Neuronal stem cell (in vitro differentiated cells): Measurements from ENCODE around the gene CCDC27.

ENCODE experiments used
- DNase-seq: peaks from one replicate; pipeline ENCODE4 v3.0.0-alpha.2; 2013; ENCODE audit warnings: low spot score
- H2AFZ ChIP-seq: one replicate; pipeline ENCODE4 v1.6.1; 2013; ENCODE audit warnings: mild to moderate bottlenecking, low read length, inconsistent platforms
- H2AK5ac ChIP-seq: 2 replicates; pipeline ENCODE4 v1.6.1; 2013; ENCODE audit warnings: low read depth, mild to moderate bottlenecking, inconsistent platforms, low read length, moderate library complexity, mixed read lengths
- H2BK120ac ChIP-seq: 2 replicates; pipeline ENCODE4 v1.6.1; 2013; ENCODE audit warnings: low read depth, mild to moderate bottlenecking, inconsistent platforms, low read length, moderate library complexity, mixed read lengths
- H2BK12ac ChIP-seq: one replicate; pipeline ENCODE4 v1.6.1; 2013; ENCODE audit warnings: low read length, inconsistent platforms
- H2BK15ac ChIP-seq: 2 replicates; pipeline ENCODE4 v1.6.1; 2013; ENCODE audit warnings: mild to moderate bottlenecking, low read length, inconsistent platforms, mixed read lengths
- H2BK5ac ChIP-seq: one replicate; pipeline ENCODE4 v1.6.1; 2013; ENCODE audit warnings: inconsistent platforms, mild to moderate bottlenecking, low read length, moderate library complexity
- H3K14ac ChIP-seq: one replicate; pipeline ENCODE4 v1.6.1; 2013; ENCODE audit warnings: low read length, inconsistent platforms
- H3K18ac ChIP-seq: 2 replicates; pipeline ENCODE4 v1.6.1; 2013; ENCODE audit warnings: low read length, inconsistent platforms
- H3K23ac ChIP-seq: 2 replicates; pipeline ENCODE4 v1.6.1; 2013; ENCODE audit warnings: low read depth, mild to moderate bottlenecking, mixed read lengths, low read length, inconsistent platforms; ENCODE audit not compliant: poor library complexity
- H3K27ac ChIP-seq: replicated peaks from 3 replicates; pipeline ENCODE4 v1.5.1; 2013; ENCODE audit warnings: low read length, inconsistent platforms
- H3K27me3 ChIP-seq, 3 experiments: 2 replicates each; pipeline ENCODE4 v1.6.1; 2013; ENCODE audit warnings: low read length in 3 of 3, mild to moderate bottlenecking in 2 of 3, inconsistent platforms in 1 of 3, low read depth in 1 of 3, mixed read lengths in 1 of 3, moderate library complexity in 1 of 3; ENCODE audit not compliant: control insufficient read depth in 3 of 3, insufficient read depth in 3 of 3
- H3K36me3 ChIP-seq, 2 donors: replicated peaks in 1 of 2; 2 replicates each; pipeline ENCODE4 v1.6.1; 2013; ENCODE audit warnings: low read length in 2 of 2; ENCODE audit not compliant: control insufficient read depth in 2 of 2, insufficient read depth in 2 of 2
- H3K4ac ChIP-seq: 2 replicates; pipeline ENCODE4 v1.6.1; 2013; ENCODE audit warnings: inconsistent platforms, mild to moderate bottlenecking, low read length, moderate library complexity
- H3K4me1 ChIP-seq, 2 donors: 1 replicate in 1 of 2; 2 replicates in 1 of 2; pipeline ENCODE4 v1.6.1; 2013; ENCODE audit warnings: low read length in 2 of 2, low read depth in 1 of 2; ENCODE audit not compliant: control insufficient read depth in 2 of 2, insufficient read depth in 1 of 2
- H3K4me2 ChIP-seq: one replicate; pipeline ENCODE4 v1.6.1; 2013; ENCODE audit warnings: mild to moderate bottlenecking, low read length, inconsistent platforms; ENCODE audit not compliant: insufficient read depth, poor library complexity, severe bottlenecking
- H3K4me3 ChIP-seq, 2 donors: 2 replicates each; pipeline ENCODE4 v1.5.1; 2013; ENCODE audit warnings: low read length in 2 of 2, mild to moderate bottlenecking in 2 of 2, inconsistent platforms in 1 of 2, moderate library complexity in 1 of 2
- H3K79me1 ChIP-seq: one replicate; pipeline ENCODE4 v1.6.1; 2013; ENCODE audit warnings: low read depth, mild to moderate bottlenecking, inconsistent platforms, low read length, moderate library complexity
- H3K9ac ChIP-seq: one replicate; pipeline ENCODE4 v1.6.1; 2013; ENCODE audit warnings: mild to moderate bottlenecking, low read depth, low read length, inconsistent platforms; ENCODE audit not compliant: poor library complexity
- H3K9me3 ChIP-seq, 2 donors: replicated peaks in 1 of 2; 2 replicates each; pipeline versions ENCODE3 to v1.6.1; 2013; ENCODE audit warnings: low read length in 2 of 2, mild to moderate bottlenecking in 2 of 2, inconsistent platforms in 1 of 2, low read depth in 1 of 2, mixed read lengths in 1 of 2, moderate library complexity in 1 of 2; ENCODE audit not compliant: control insufficient read depth in 2 of 2, insufficient read depth in 1 of 2
- H4K8ac ChIP-seq: one replicate; pipeline ENCODE4 v1.6.1; 2013; ENCODE audit warnings: low read depth, mild to moderate bottlenecking, inconsistent platforms, low read length, moderate library complexity
- H4K91ac ChIP-seq: one replicate; pipeline ENCODE4 v1.6.1; 2013; ENCODE audit warnings: low read length, low read depth, mild to moderate bottlenecking, inconsistent platforms; ENCODE audit not compliant: poor library complexity
- WGBS, 2 donors: extraction: QIAGEN DNeasy Blood & Tissue Kit; methylation state at CpG; one replicate each; pipeline ENCODE4 v1.1.7; 2013; ENCODE audit warnings: missing lambda C conversion rate in 2 of 2, mixed read lengths in 1 of 2; ENCODE audit not compliant: insufficient read length in 2 of 2, insufficient replicate concordance in 1 of 2; ENCODE audit errors: extremely low coverage in 2 of 2; 5-methylcytosine and 5-hydroxymethylcytosine counted together

CCDC27 gene

GRCh38 chr1:3779912-3780416, 27.7 kb downstream of the CCDC27 start:
- no peak overlapping the region for H3K4me2 ChIP-seq
- H4K91ac ChIP-seq: no peak overlapping the region
- no peaks in the 10 kb centered on the region for H3K27me3 ChIP-seq
- no peak overlapping the region for H3K4ac ChIP-seq
- H3K36me3 ChIP-seq: peaks cover 40 to 65% of the 10 kb centered on the region in 2 donors
- H3K79me1 ChIP-seq: peaks cover 2% of the 10 kb centered on the region
- H2BK120ac ChIP-seq: no peak overlapping the region
- H3K14ac ChIP-seq: no peak overlapping the region
- peaks cover 9% of the 10 kb centered on the region in 2 donors for H3K4me1 ChIP-seq
- H2AK5ac ChIP-seq: no peak overlapping the region
- no peak overlapping the region for H3K18ac ChIP-seq
- H3K27ac ChIP-seq: no peak overlapping the region
- H3K9me3 ChIP-seq: peaks cover 0 to 2% of the 10 kb centered on the region in 2 donors
- H3K23ac ChIP-seq: no peak overlapping the region
- H4K8ac ChIP-seq: no peak overlapping the region
- no peak for DNase-seq
- H3K4me3 ChIP-seq: no peak overlapping the region
- WGBS, 2 donors: no CpG with 5 or more reads among the region's 20 CpGs
- no peak overlapping the region for H3K9ac ChIP-seq
- no peak overlapping the region for H2AFZ ChIP-seq
- H2BK15ac ChIP-seq: no peak overlapping the region
- no peak overlapping the region for H2BK5ac ChIP-seq
- H2BK12ac ChIP-seq: no peak overlapping the region

- Histone ChIP-seq H3K18ac (no peak overlapping the region), H3K4ac (no peak overlapping the region), H2AK5ac (no peak overlapping the region), H3K79me1 (peaks cover 2% of the 10 kb centered on the region), H3K9me3 (peaks cover 0 to 2% of the 10 kb centered on the region in 2 donors), H3K27me3 (no peaks in the 10 kb centered on the region), H3K9ac (no peak overlapping the region), H2BK15ac (no peak overlapping the region), H3K14ac (no peak overlapping the region), H2BK120ac (no peak overlapping the region), H3K36me3 (peaks cover 44 to 75% of the 10 kb centered on the region in 2 donors), H2BK5ac (no peak overlapping the region), H2BK12ac (no peak overlapping the region), H3K27ac (no peak overlapping the region), H3K23ac (no peak overlapping the region), H4K91ac (no peak overlapping the region), H3K4me3 (no peak overlapping the region), H2AFZ (no peak overlapping the region), H3K4me2 (no peak overlapping the region), H3K4me1 (no peaks in the 10 kb centered on the region), H4K8ac (no peak overlapping the region)
- no CpG with 5 or more reads among the region's 21 CpGs for WGBS, 2 donors
- DNase-seq: no peak
These were observed 28.7 kb downstream of the CCDC27 start for GRCh38 chr1:3780901-3781300.

GRCh38 chr1:3783651-3784474, 31.6 kb downstream of the CCDC27 start:
- Histone ChIP-seq H3K9ac (peak overlapping the region; percentile 60), H2BK15ac (no peak overlapping the region), H3K4me3 (peak overlapping the region in 1 of 2 donors; percentile 14), H3K23ac (no peak overlapping the region), H3K27ac (no peak overlapping the region), H2AFZ (no peak overlapping the region), H4K91ac (no peak overlapping the region), H3K4ac (no peak overlapping the region), H3K4me2 (no peak overlapping the region), H2AK5ac (no peak overlapping the region), H2BK12ac (no peak overlapping the region), H3K4me1 (no peaks in the 10 kb centered on the region), H3K9me3 (peaks cover 0 to 2% of the 10 kb centered on the region in 2 donors), H2BK120ac (no peak overlapping the region), H3K14ac (no peak overlapping the region), H2BK5ac (no peak overlapping the region), H3K79me1 (peaks cover 10% of the 10 kb centered on the region), H3K18ac (no peak overlapping the region), H4K8ac (no peak overlapping the region), H3K36me3 (peaks cover 52 to 98% of the 10 kb centered on the region in 2 donors), H3K27me3 (no peaks in the 10 kb centered on the region)
- WGBS, 2 donors: no CpG with 5 or more reads among the region's 30 CpGs
- DNase-seq: no peak

GRCh38 chr1:3785045-3785444, 32.8 kb downstream of the CCDC27 start:
- H3K36me3 ChIP-seq: peaks cover 42 to 95% of the 10 kb centered on the region in 2 donors
- no CpG with 5 or more reads among the region's 13 CpGs for WGBS, 2 donors

More at GRCh38 chr1:3785045-3785444, 32.8 kb downstream of the CCDC27 start:
- no peak overlapping the region for H2AFZ ChIP-seq
- H4K91ac ChIP-seq: no peak overlapping the region
- H3K18ac ChIP-seq: no peak overlapping the region
- H3K27ac ChIP-seq: no peak overlapping the region
- H3K27me3 ChIP-seq: no peaks in the 10 kb centered on the region
- no peak overlapping the region for H2BK12ac ChIP-seq
- peaks cover 0 to 2% of the 10 kb centered on the region in 2 donors for H3K9me3 ChIP-seq
- H2BK5ac ChIP-seq: no peak overlapping the region
- H3K4me3 ChIP-seq: no peak overlapping the region
- H3K14ac ChIP-seq: no peak overlapping the region
- no peak overlapping the region for H4K8ac ChIP-seq
- DNase-seq: no peak
- no peak overlapping the region for H3K4ac ChIP-seq
- no peak overlapping the region for H2BK15ac ChIP-seq
- no peak overlapping the region for H2AK5ac ChIP-seq
- H3K23ac ChIP-seq: peak overlapping the region; percentile 3
- peaks cover 16% of the 10 kb centered on the region for H3K79me1 ChIP-seq
- no peak overlapping the region for H2BK120ac ChIP-seq
- H3K9ac ChIP-seq: no peak overlapping the region
- no peak overlapping the region for H3K4me2 ChIP-seq
- no peaks in the 10 kb centered on the region for H3K4me1 ChIP-seq
